CD8-positive, alpha-beta memory T cell (primary cell): ENCODE results near the gene MDM1. TPM values are rescaled to one million over a fixed set of nuclear protein-coding genes. Genes with fewer than 3 reads are reported as not detected.

ENCODE experiments used
- CTCF ChIA-PET: fragments of 350-600 bp; sonication (Branson Sonifier 250); formaldehyde crosslinking; loops from one replicate; lab custom pipeline; 2021; ENCODE audit warnings: antibody characterized with exemption; lab: Charles Lee
- POLR2A ChIA-PET: fragments of 350-600 bp; sonication (Branson Sonifier 250); formaldehyde crosslinking; loops from one replicate; lab custom pipeline; 2021; ENCODE audit warnings: antibody characterized with exemption; lab: Charles Lee
- DNase-seq, 5 donors: peaks; one replicate each; pipeline versions ENCODE4 v3.0.0 to v3.0.0-alpha.2; 2020 to 2022; ENCODE audit warnings: mixed read lengths in 1 of 5
- H3K27ac ChIP-seq: one replicate; pipeline ENCODE4 v1.7.0; 2013; ENCODE audit warnings: low read depth, mild to moderate bottlenecking, low read length, moderate library complexity
- H3K27me3 ChIP-seq: 2 replicates; pipeline ENCODE4 v1.7.0; 2013; ENCODE audit warnings: low read length, mild to moderate bottlenecking; ENCODE audit not compliant: insufficient read depth, poor library complexity, severe bottlenecking
- H3K36me3 ChIP-seq: 2 replicates; pipeline ENCODE4 v1.7.0; 2013; ENCODE audit warnings: mild to moderate bottlenecking, low read length, moderate library complexity; ENCODE audit not compliant: insufficient read depth
- H3K4me1 ChIP-seq: 2 replicates; pipeline ENCODE4 v1.7.0; 2013; ENCODE audit warnings: mild to moderate bottlenecking, low read length, moderate library complexity; ENCODE audit not compliant: insufficient read depth
- H3K4me3 ChIP-seq: 2 replicates; pipeline ENCODE4 v1.7.0; 2013; ENCODE audit warnings: mild to moderate bottlenecking, low read length
- H3K9me3 ChIP-seq: 2 replicates; pipeline ENCODE4 v1.7.0; 2013; ENCODE audit warnings: mild to moderate bottlenecking, low read length
- H3K27ac Mint-ChIP-seq, 8 donors: one replicate each; pipeline ENCODE4 v1.8.0; 2020 to 2021; ENCODE audit warnings: mixed read lengths in 8 of 8, mild to moderate bottlenecking in 6 of 8, inconsistent platforms in 3 of 8, moderate library complexity in 3 of 8
- H3K27me3 Mint-ChIP-seq, 2 donors: one replicate each; pipeline ENCODE4 v1.8.0; 2020 to 2021; ENCODE audit warnings: mixed read lengths in 2 of 2, mild to moderate bottlenecking in 1 of 2, moderate library complexity in 1 of 2
- H3K36me3 Mint-ChIP-seq, 3 donors: one replicate each; pipeline ENCODE4 v1.8.0; 2020 to 2021; ENCODE audit warnings: mixed read lengths in 3 of 3, inconsistent platforms in 1 of 3, mild to moderate bottlenecking in 1 of 3
- H3K4me1 Mint-ChIP-seq, 3 donors: one replicate each; pipeline ENCODE4 v1.8.0; 2020 to 2021; ENCODE audit warnings: mixed read lengths in 3 of 3, inconsistent platforms in 1 of 3, mild to moderate bottlenecking in 1 of 3
- H3K4me3 Mint-ChIP-seq, 7 donors: one replicate each; pipeline ENCODE4 v1.8.0; 2020 to 2021; ENCODE audit warnings: mixed read lengths in 7 of 7, mild to moderate bottlenecking in 6 of 7, moderate library complexity in 4 of 7, inconsistent platforms in 2 of 7
- H3K9me3 Mint-ChIP-seq, 5 donors: one replicate each; pipeline ENCODE4 v1.8.0; 2020 to 2022; ENCODE audit warnings: mixed read lengths in 5 of 5, mild to moderate bottlenecking in 3 of 5, moderate library complexity in 2 of 5, inconsistent platforms in 1 of 5
- polyA plus RNA-seq: library from polyadenylated mRNA; unstranded; fragments of 300-500 nt; fragmentation: Illumina TruSeq; gene quantifications from one replicate; pipeline ENCODE4 v1.2.3, GENCODE V29; 2021
- total RNA-seq, 2 experiments: library from RNA; stranded (reverse); gene quantifications; one replicate each; pipeline ENCODE4 v1.2.3, GENCODE V29; 2021

MDM1 gene
- total and polyA plus RNA-seq, 3 experiments from 2014 or later = 15.7 to 25.3 (median 23.6) TPM

GRCh38 chr12:68327896-68328295, 4.3 kb downstream of the MDM1 start:
- no peak for DNase-seq
- Histone ChIP-seq H3K9me3 (no peaks in the 10 kb centered on the region), H3K4me1 (peaks cover 12% of the 10 kb centered on the region), H3K36me3 (no peaks in the 10 kb centered on the region), H3K27me3 (no peaks in the 10 kb centered on the region), H3K27ac (no peak overlapping the region), H3K4me3 (no peak overlapping the region)
- Mint-ChIP-seq H3K27me3 (no peaks in the 10 kb centered on the region), H3K4me3 (no peak overlapping the region), H3K27ac (no peak overlapping the region), H3K9me3 (no peaks in the 10 kb centered on the region), H3K4me1 (peaks cover 30 to 41% (median 40%) of the 10 kb centered on the region in 3 donors), H3K36me3 (peaks cover 4 to 53% (median 27%) of the 10 kb centered on the region in 3 donors)
- ChIA-PET POLR2A (no interaction called here), CTCF (interaction anchor here (0.8 kb wide), 1 partner anchor 83 kb away, joined by 3 read pairs; no protein-coding TSS in a partner anchor)

GRCh38 chr12:68326716-68327115, 5.4 kb downstream of the MDM1 start:
- Histone ChIP-seq H3K9me3 (no peaks in the 10 kb centered on the region), H3K27ac (no peak overlapping the region), H3K27me3 (no peaks in the 10 kb centered on the region), H3K4me1 (peaks cover 7% of the 10 kb centered on the region), H3K4me3 (no peak overlapping the region), H3K36me3 (no peaks in the 10 kb centered on the region)
- peaks cover 4 to 56% (median 28%) of the 10 kb centered on the region in 3 donors for H3K36me3 Mint-ChIP-seq
- no peaks in the 10 kb centered on the region for H3K27me3 Mint-ChIP-seq
- ChIA-PET POLR2A (no interaction called here), CTCF (interaction anchor here (0.9 to 1.3 kb wide), 3 partner anchors 10 to 169 kb away, joined by 3 to 6 read pairs (median 3); no protein-coding TSS in a partner anchor)
- peak overlapping the region in 1 of 8 donors; percentile 35 for H3K27ac Mint-ChIP-seq
- no peak for DNase-seq
- peaks cover 23 to 34% (median 33%) of the 10 kb centered on the region in 3 donors for H3K4me1 Mint-ChIP-seq
- no peaks in the 10 kb centered on the region for H3K9me3 Mint-ChIP-seq
- no peak overlapping the region for H3K4me3 Mint-ChIP-seq

- H3K27ac ChIP-seq = no peak overlapping the region
- Mint-ChIP-seq H3K27me3 (no peaks in the 10 kb centered on the region), H3K9me3 (no peaks in the 10 kb centered on the region), H3K4me1 (peaks cover 16 to 26% (median 26%) of the 10 kb centered on the region in 3 donors), H3K27ac (peak overlapping the region in 1 of 8 donors; percentile 48), H3K36me3 (peaks cover 4 to 56% (median 28%) of the 10 kb centered on the region in 3 donors), H3K4me3 (no peak overlapping the region)
- POLR2A ChIA-PET = no interaction called here
- no peak for DNase-seq
- CTCF ChIA-PET = interaction anchor here (1.0 to 1.3 kb wide), 3 partner anchors 9 to 168 kb away, joined by 3 to 6 read pairs (median 4); no protein-coding TSS in a partner anchor
- no peaks in the 10 kb centered on the region for H3K4me1 ChIP-seq
- no peaks in the 10 kb centered on the region for H3K9me3 ChIP-seq
- H3K36me3 ChIP-seq = no peaks in the 10 kb centered on the region
- H3K27me3 ChIP-seq = no peaks in the 10 kb centered on the region
- no peak overlapping the region for H3K4me3 ChIP-seq
Measured at GRCh38 chr12:68325966-68326365, 6.2 kb downstream of the MDM1 start.

GRCh38 chr12:68324531-68324930, 7.6 kb downstream of the MDM1 start:
- peaks cover 4 to 58% (median 26%) of the 10 kb centered on the region in 3 donors for H3K36me3 Mint-ChIP-seq
- H3K27ac Mint-ChIP-seq = no peak overlapping the region
- no peak for DNase-seq
- Histone ChIP-seq H3K36me3 (no peaks in the 10 kb centered on the region), H3K4me1 (no peaks in the 10 kb centered on the region), H3K4me3 (no peak overlapping the region), H3K9me3 (no peaks in the 10 kb centered on the region), H3K27me3 (no peaks in the 10 kb centered on the region), H3K27ac (no peak overlapping the region)
- no peak overlapping the region for H3K4me3 Mint-ChIP-seq
- ChIA-PET CTCF (interaction anchor here (1.1 kb wide), 1 partner anchor 102 kb away, joined by 4 read pairs; no protein-coding TSS in a partner anchor), POLR2A (no interaction called here)
- H3K27me3 Mint-ChIP-seq = no peaks in the 10 kb centered on the region
- H3K9me3 Mint-ChIP-seq = no peaks in the 10 kb centered on the region
- peaks cover 11 to 24% (median 21%) of the 10 kb centered on the region in 3 donors for H3K4me1 Mint-ChIP-seq

- no peaks in the 10 kb centered on the region for H3K36me3 ChIP-seq
- H3K27me3 ChIP-seq = no peaks in the 10 kb centered on the region
- DNase-seq = no peak
- no peaks in the 10 kb centered on the region for H3K9me3 Mint-ChIP-seq
- no peak overlapping the region for H3K27ac Mint-ChIP-seq
- peaks cover 1 to 8% (median 3%) of the 10 kb centered on the region in 3 donors for H3K4me1 Mint-ChIP-seq
- POLR2A ChIA-PET = no interaction called here
- H3K9me3 ChIP-seq = no peaks in the 10 kb centered on the region
- CTCF ChIA-PET = interaction anchor here (3.5 kb wide), 1 partner anchor 98 kb away, joined by 16 read pairs; no protein-coding TSS in a partner anchor
- H3K36me3 Mint-ChIP-seq = peaks cover 1 to 37% (median 17%) of the 10 kb centered on the region in 3 donors
- H3K4me3 ChIP-seq = no peak overlapping the region
- H3K4me3 Mint-ChIP-seq = no peak overlapping the region
- no peaks in the 10 kb centered on the region for H3K4me1 ChIP-seq
- H3K27me3 Mint-ChIP-seq = no peaks in the 10 kb centered on the region
- no peak overlapping the region for H3K27ac ChIP-seq
Measured at GRCh38 chr12:68321140-68321539, 11.0 kb downstream of the MDM1 start.

- Histone ChIP-seq H3K27me3 (no peaks in the 10 kb centered on the region), H3K4me3 (no peak overlapping the region), H3K4me1 (no peaks in the 10 kb centered on the region), H3K9me3 (no peaks in the 10 kb centered on the region), H3K27ac (no peak overlapping the region), H3K36me3 (no peaks in the 10 kb centered on the region)
- no peak for DNase-seq
- Mint-ChIP-seq H3K36me3 (peaks cover under 1 to 33% (median 14%) of the 10 kb centered on the region in 3 donors), H3K27me3 (no peaks in the 10 kb centered on the region), H3K4me3 (no peak overlapping the region), H3K4me1 (peaks cover 0 to 1% (median 0%) of the 10 kb centered on the region in 3 donors), H3K27ac (no peak overlapping the region), H3K9me3 (no peaks in the 10 kb centered on the region)
- ChIA-PET POLR2A (interaction anchor here (0.5 kb wide), 1 partner anchor 77 kb away, joined by 3 read pairs; no protein-coding TSS in a partner anchor), CTCF (interaction anchor here (0.9 to 3.5 kb wide), 2 partner anchors 97 to 279 kb away, joined by 4 to 16 read pairs; no protein-coding TSS in a partner anchor)
Measured at GRCh38 chr12:68319988-68320623, 12.1 kb downstream of the MDM1 start.

GRCh38 chr12:68317047-68317667, 15.0 kb downstream of the MDM1 start:
- no peaks in the 10 kb centered on the region for H3K4me1 ChIP-seq
- H3K9me3 ChIP-seq = no peaks in the 10 kb centered on the region
- Mint-ChIP-seq H3K4me3 (no peak overlapping the region), H3K27me3 (no peaks in the 10 kb centered on the region), H3K36me3 (peaks cover 5 to 31% (median 17%) of the 10 kb centered on the region in 3 donors), H3K27ac (no peak overlapping the region), H3K4me1 (no peaks in the 10 kb centered on the region), H3K9me3 (no peaks in the 10 kb centered on the region)
- H3K4me3 ChIP-seq = no peak overlapping the region
- H3K27me3 ChIP-seq = no peaks in the 10 kb centered on the region
- ChIA-PET POLR2A (no interaction called here), CTCF (interaction anchor here (1.1 to 3.8 kb wide), 11 partner anchors 9 to 429 kb away, joined by 3 to 38 read pairs (median 5); partner anchors contain the start of genes MDM1 and SLC35E3)
- H3K27ac ChIP-seq = no peak overlapping the region
- DNase-seq = peak; percentile 24 to 47 (median 38)
- H3K36me3 ChIP-seq = peaks cover 13% of the 10 kb centered on the region
